Uterus (tissue), 4 donors: ENCODE results near the gene PODNL1. TPM values are rescaled to one million over a fixed set of nuclear protein-coding genes. Genes with fewer than 3 reads are reported as not detected.
"Not testable (repeated sequence)": the region's sequence is repeated elsewhere in the genome, so short reads cannot be mapped to it uniquely, and the experiment has no call there.

Source experiments
- DNase-seq, 2 donors: peaks; one replicate each; pipeline ENCODE4 v3.0.0-alpha.2; 2019 to 2020
- H3K27ac ChIP-seq, 2 donors: fragments of 200-600 bp; sonication (generic); 1 replicate in 1 of 2; 2 replicates in 1 of 2; pipeline ENCODE4 v1.5.1; 2016 to 2018
- H3K27me3 ChIP-seq, 2 donors: fragments of 200-600 bp; sonication (generic); one replicate each; pipeline ENCODE4 v1.5.1; 2018 to 2019; ENCODE audit warnings: control low read depth in 1 of 2
- H3K36me3 ChIP-seq, 2 donors: fragments of 200-600 bp; sonication (generic); one replicate each; pipeline ENCODE4 v1.5.1; 2019; ENCODE audit warnings: control low read depth in 1 of 2
- H3K4me1 ChIP-seq, 2 donors: fragments of 200-600 bp; sonication (generic); one replicate each; pipeline ENCODE4 v1.5.1; 2018 to 2019; ENCODE audit warnings: control low read depth in 1 of 2
- H3K4me3 ChIP-seq, 2 donors: fragments of 200-600 bp; sonication (generic); 1 replicate in 1 of 2; 2 replicates in 1 of 2; pipeline ENCODE4 v1.5.1; 2018 to 2019; ENCODE audit warnings: mild to moderate bottlenecking in 1 of 2
- H3K9me3 ChIP-seq, 2 donors: fragments of 200-600 bp; sonication (generic); one replicate each; pipeline ENCODE4 v1.5.1; 2019; ENCODE audit warnings: control low read depth in 1 of 2
- CTCF ChIP-seq, 4 experiments: fragments of 200-600 bp in 2 of 4; fragments of 450-650 bp in 2 of 4; sonication (generic) in 2 of 4; IDR thresholded peaks; one replicate each; pipeline ENCODE4 v1.5.1; 2016 to 2019; ENCODE audit warnings: antibody characterized with exemption in 4 of 4, mild to moderate bottlenecking in 2 of 4, moderate library complexity in 1 of 4
- POLR2A ChIP-seq, 2 donors: fragments of 450-650 bp; IDR thresholded peaks; one replicate each; pipeline ENCODE4 v1.6.1; 2016; ENCODE audit warnings: antibody characterized with exemption in 2 of 2, mild to moderate bottlenecking in 1 of 2, moderate library complexity in 1 of 2
- intact Hi-C: fragments of 100-400 bp; cut with DNase I; formaldehyde crosslinking; loops from one replicate; pipeline ENCODE4 v1.15.1; 2023; ENCODE audit warnings: low total_unique reads
- total RNA-seq, 4 donors: library from RNA; depleted of rRNA in 3 of 4; stranded (reverse); fragments of >200 nt in 3 of 4; gene quantifications; one replicate each; pipeline versions ENCODE4 v1.1.0 to v1.2.4, GENCODE V29; 2014 to 2023
- donor health status: DM: yes; HTN: yes; CAD: no.

PODNL1 gene
- total RNA-seq, 4 donors from 2014 or later = 0.55 to 0.98 TPM; not detected in 2

GRCh38 chr19:13972368-13973155 lies 34.3 kb upstream of the PODNL1 start:
- H3K36me3 ChIP-seq = no peaks in the 10 kb centered on the region
- intact Hi-C loops = no loop called here
- H3K27ac ChIP-seq = no peak overlapping the region
- H3K4me3 ChIP-seq = no peak overlapping the region
- no peaks in the 10 kb centered on the region for H3K9me3 ChIP-seq
- no peaks in the 10 kb centered on the region for H3K4me1 ChIP-seq
- TF ChIP-seq POLR2A (IDR thresholded peaks at IDR 0.05) (no peak), CTCF (IDR thresholded peaks at IDR 0.05) (no peak)
- H3K27me3 ChIP-seq = no peaks in the 10 kb centered on the region
- no peak for DNase-seq

GRCh38 chr19:13971868-13972267 lies 33.7 kb upstream of the PODNL1 start:
- H3K4me3 ChIP-seq, intact Hi-C loops, H3K27ac ChIP-seq, H3K9me3 ChIP-seq, DNase-seq, H3K36me3 ChIP-seq, H3K4me1 ChIP-seq, H3K27me3 ChIP-seq: not testable (repeated sequence)

GRCh38 chr19:13969897-13970296 lies 31.7 kb upstream of the PODNL1 start:
- H3K27ac ChIP-seq = no peak overlapping the region

GRCh38 chr19:13968999-13969398 lies 30.8 kb upstream of the PODNL1 start:
- no peaks in the 10 kb centered on the region for H3K4me1 ChIP-seq
- no peaks in the 10 kb centered on the region for H3K9me3 ChIP-seq
- H3K27me3 ChIP-seq = no peaks in the 10 kb centered on the region
- H3K27ac ChIP-seq = no peak overlapping the region
- H3K4me3 ChIP-seq = no peak overlapping the region
- no peaks in the 10 kb centered on the region for H3K36me3 ChIP-seq
- intact Hi-C loops = no loop called here
- TF ChIP-seq CTCF (IDR thresholded peaks at IDR 0.05) = no peak
- TF ChIP-seq POLR2A (IDR thresholded peaks at IDR 0.05) = no peak
- no peak for DNase-seq

More at GRCh38 chr19:13969897-13970296, 31.7 kb upstream of the PODNL1 start:
- Histone ChIP-seq H3K9me3 (no peaks in the 10 kb centered on the region), H3K36me3 (no peaks in the 10 kb centered on the region), H3K4me1 (no peaks in the 10 kb centered on the region), H3K27me3 (no peaks in the 10 kb centered on the region), H3K4me3 (no peak overlapping the region)
- TF ChIP-seq CTCF (IDR thresholded peaks at IDR 0.05) (no peak), POLR2A (IDR thresholded peaks at IDR 0.05) (no peak)
- no peak for DNase-seq
- intact Hi-C loops = no loop called here

GRCh38 chr19:13968383-13968935 lies 30.2 kb upstream of the PODNL1 start:
- no peaks in the 10 kb centered on the region for H3K9me3 ChIP-seq
- no peaks in the 10 kb centered on the region for H3K27me3 ChIP-seq
- intact Hi-C loops = no loop called here
- H3K27ac ChIP-seq = no peak overlapping the region
- TF ChIP-seq CTCF (IDR thresholded peaks at IDR 0.05) = no peak
- TF ChIP-seq POLR2A (IDR thresholded peaks at IDR 0.05) = no peak
- peaks cover 0 to under 1% of the 10 kb centered on the region in 2 donors for H3K4me1 ChIP-seq
- H3K4me3 ChIP-seq = no peak overlapping the region
- no peaks in the 10 kb centered on the region for H3K36me3 ChIP-seq
- DNase-seq = no peak

- not testable (repeated sequence) for H3K36me3 ChIP-seq, DNase-seq
Observed at GRCh38 chr19:13967206-13967605, 29.0 kb upstream of the PODNL1 start.

More at GRCh38 chr19:13967206-13967605, 29.0 kb upstream of the PODNL1 start:
- H3K9me3 ChIP-seq, H3K4me3 ChIP-seq, H3K27ac ChIP-seq, intact Hi-C loops, H3K4me1 ChIP-seq, H3K27me3 ChIP-seq: not testable (repeated sequence)
